Gastroesophageal sphincter (tissue), 4 donors: ENCODE data around the gene PARP8. TPM values are rescaled to one million over a fixed set of nuclear protein-coding genes. Genes with fewer than 3 reads are reported as not detected.

Experiments
- ATAC-seq: fragments of 150-250 bp; one replicate; pipeline ENCODE4 v1.9.1; 2016; ENCODE audit warnings: mild to moderate bottlenecking, moderate library complexity
- H3K27ac ChIP-seq, 4 donors: fragments of 200-600 bp; sonication (generic) in 3 of 4; 1 replicate in 3 of 4; 2 replicates in 1 of 4; pipeline ENCODE4 v1.5.1; 2016 to 2019
- H3K27me3 ChIP-seq: fragments of 200-600 bp; sonication (generic); one replicate; pipeline ENCODE4 v1.5.1; 2019
- H3K36me3 ChIP-seq, 2 donors: fragments of 200-600 bp; sonication (generic); one replicate each; pipeline ENCODE4 v1.5.1; 2019; ENCODE audit warnings: control low read depth in 1 of 2
- H3K4me1 ChIP-seq, 3 donors: fragments of 200-600 bp; sonication (generic); 1 replicate in 2 of 3; 2 replicates in 1 of 3; pipeline ENCODE4 v1.5.1; 2016 to 2019; ENCODE audit warnings: control low read depth in 2 of 3
- H3K4me3 ChIP-seq, 2 donors: fragments of 200-600 bp; sonication (generic); one replicate each; pipeline ENCODE4 v1.5.1; 2019; ENCODE audit warnings: mild to moderate bottlenecking in 1 of 2, moderate library complexity in 1 of 2
- H3K9me3 ChIP-seq, 3 donors: fragments of 200-600 bp; sonication (generic); one replicate each; pipeline ENCODE4 v1.5.1; 2017 to 2019; ENCODE audit warnings: control low read depth in 2 of 3
- CTCF ChIP-seq, 4 experiments: fragments of 200-600 bp in 2 of 4; fragments of 450-650 bp in 2 of 4; sonication (generic) in 1 of 4; IDR thresholded peaks; one replicate each; pipeline ENCODE4 v1.5.1; 2017 to 2019; ENCODE audit warnings: antibody characterized with exemption in 4 of 4, mild to moderate bottlenecking in 2 of 4, moderate library complexity in 2 of 4
- EP300 ChIP-seq: sonication (generic); formaldehyde crosslinking; IDR thresholded peaks from one replicate; pipeline ENCODE4 v1.6.1; 2017; ENCODE audit warnings: antibody characterized with exemption, mild to moderate bottlenecking
- POLR2A ChIP-seq, 2 donors: fragments of 450-650 bp; IDR thresholded peaks; one replicate each; pipeline ENCODE4 v1.6.1; 2017; ENCODE audit warnings: antibody characterized with exemption in 2 of 2, mild to moderate bottlenecking in 2 of 2, moderate library complexity in 1 of 2
- POLR2AphosphoS5 ChIP-seq: sonication (generic); formaldehyde crosslinking; IDR thresholded peaks from one replicate; pipeline ENCODE4 v1.6.1; 2017; ENCODE audit warnings: antibody characterized with exemption
- WGBS, 2 donors: methylation state at CpG; one replicate each; pipeline ENCODE4 v1.1.5; 2018; ENCODE audit warnings: low coverage in 1 of 2; 5-methylcytosine and 5-hydroxymethylcytosine counted together
- total RNA-seq, 4 donors: library from RNA; depleted of rRNA; stranded (reverse); fragments of >200 nt; gene quantifications; one replicate each; pipeline ENCODE4 v1.1.0, GENCODE V29; 2016

Gene PARP8
- total RNA-seq, 4 donors from 2014 or later = 3.9 to 43.1 (median 24.8) TPM

GRCh38 chr5:50832657-50833284, 166.3 kb downstream of the PARP8 start:
- ATAC-seq = no peak
- Histone ChIP-seq H3K4me1 (no peaks in the 10 kb centered on the region), H3K27me3 (no peaks in the 10 kb centered on the region), H3K4me3 (no peak overlapping the region), H3K27ac (no peak overlapping the region), H3K36me3 (peaks cover 0 to 57% of the 10 kb centered on the region in 2 donors), H3K9me3 (no peaks in the 10 kb centered on the region)
- 87% methylated on average over 4 of the region's 4 CpGs for WGBS, 2 donors
- no peak for TF ChIP-seq POLR2A (IDR thresholded peaks at IDR 0.05)
- no peak for TF ChIP-seq POLR2AphosphoS5

DNA sequence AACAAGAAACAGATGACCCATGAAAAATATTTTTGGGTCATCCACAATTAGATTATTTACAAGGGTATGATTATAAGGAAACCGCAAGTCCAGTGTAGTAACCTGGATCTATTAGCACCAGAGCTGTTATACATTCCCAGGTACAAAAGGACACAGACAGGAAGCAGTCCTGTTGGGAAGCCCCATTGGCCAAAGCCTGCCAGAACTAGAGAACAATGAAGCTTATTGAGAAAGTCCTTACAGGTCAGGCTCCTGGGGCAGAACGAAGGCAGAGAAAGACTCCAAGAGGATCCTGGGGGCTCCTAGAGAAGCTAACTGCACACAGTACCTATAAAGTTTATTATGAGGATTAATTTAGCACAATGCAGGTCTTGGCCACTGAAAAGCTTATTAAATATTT, 169.9 kb downstream of the PARP8 start:
- Histone ChIP-seq H3K27me3 (no peaks in the 10 kb centered on the region), H3K27ac (no peak overlapping the region), H3K9me3 (no peaks in the 10 kb centered on the region), H3K4me1 (no peaks in the 10 kb centered on the region), H3K4me3 (no peak overlapping the region), H3K36me3 (peaks cover 0 to 36% of the 10 kb centered on the region in 2 donors)
- WGBS, 2 donors = 93 to 95% methylated on average over 2 of the region's 2 CpGs
- ATAC-seq = no peak
- TF ChIP-seq CTCF (IDR thresholded peaks at IDR 0.05) (no peak), POLR2AphosphoS5 (no peak), POLR2A (IDR thresholded peaks at IDR 0.05) (no peak), EP300 (no peak)

- TF ChIP-seq POLR2AphosphoS5 (no peak), CTCF (IDR thresholded peaks at IDR 0.05) (no peak), EP300 (no peak), POLR2A (IDR thresholded peaks at IDR 0.05) (no peak)
- Histone ChIP-seq H3K36me3 (peaks cover 0 to 43% of the 10 kb centered on the region in 2 donors), H3K4me1 (no peaks in the 10 kb centered on the region), H3K9me3 (no peaks in the 10 kb centered on the region), H3K4me3 (no peak overlapping the region), H3K27me3 (no peaks in the 10 kb centered on the region), H3K27ac (no peak overlapping the region)
- no peak for ATAC-seq
These were observed 173.0 kb downstream of the PARP8 start for GRCh38 chr5:50839472-50839871.

DNA sequence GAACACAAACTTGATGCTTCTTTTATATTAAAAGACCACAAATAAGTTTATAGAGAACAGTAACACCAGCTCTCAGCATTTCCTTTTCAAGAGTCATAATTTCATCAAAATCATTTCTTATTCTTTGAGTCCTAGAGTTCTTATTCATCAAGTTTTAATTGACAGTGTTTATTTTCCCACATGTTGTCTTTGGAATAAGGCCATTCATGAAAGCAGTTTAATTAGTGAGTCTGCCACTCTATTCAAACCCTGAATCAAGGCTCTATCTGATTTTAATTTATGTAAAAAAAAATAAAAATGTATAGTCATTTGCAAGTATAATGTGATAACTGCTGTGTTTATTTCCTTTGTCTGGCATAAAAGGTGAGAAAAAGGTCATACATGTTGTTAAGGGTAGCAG, 176.7 kb downstream of the PARP8 start:
- H3K4me3 ChIP-seq = no peak overlapping the region
- no peaks in the 10 kb centered on the region for H3K9me3 ChIP-seq
- H3K27ac ChIP-seq = no peak overlapping the region
- no peaks in the 10 kb centered on the region for H3K4me1 ChIP-seq
- ATAC-seq = no peak
- no peaks in the 10 kb centered on the region for H3K27me3 ChIP-seq
- H3K36me3 ChIP-seq = peaks cover 0 to 21% of the 10 kb centered on the region in 2 donors
- no peak for TF ChIP-seq POLR2AphosphoS5
- TF ChIP-seq POLR2A (IDR thresholded peaks at IDR 0.05) = no peak
- no peak for TF ChIP-seq EP300
- TF ChIP-seq CTCF (IDR thresholded peaks at IDR 0.05) = no peak

- TF ChIP-seq POLR2AphosphoS5 = no peak
- no peak for TF ChIP-seq EP300
- no peak for TF ChIP-seq CTCF (IDR thresholded peaks at IDR 0.05)
- no peak for TF ChIP-seq POLR2A (IDR thresholded peaks at IDR 0.05)
- WGBS, 2 donors = 45 to 78% methylated on average over 2 of the region's 2 CpGs
- ATAC-seq = no peak
These were observed 179.8 kb downstream of the PARP8 start for GRCh38 chr5:50846261-50846660.

More at GRCh38 chr5:50846261-50846660, 179.8 kb downstream of the PARP8 start:
- Histone ChIP-seq H3K27ac (no peak overlapping the region), H3K9me3 (no peaks in the 10 kb centered on the region), H3K36me3 (peaks cover 0 to 21% of the 10 kb centered on the region in 2 donors), H3K4me3 (no peak overlapping the region), H3K4me1 (no peaks in the 10 kb centered on the region), H3K27me3 (no peaks in the 10 kb centered on the region)
